ENCODE measurements around the gene POLR1E. TPM values are rescaled to one million over a fixed set of nuclear protein-coding genes. Genes with fewer than 3 reads are reported as not detected.

POLR1E gene
- total and polyA plus RNA-seq, 9 of the 15 experiments (the other 6 are each of a cell fraction or from before 2014, with no cell fraction given), result 18.9 to 102 (median 74.4) TPM

DNA sequence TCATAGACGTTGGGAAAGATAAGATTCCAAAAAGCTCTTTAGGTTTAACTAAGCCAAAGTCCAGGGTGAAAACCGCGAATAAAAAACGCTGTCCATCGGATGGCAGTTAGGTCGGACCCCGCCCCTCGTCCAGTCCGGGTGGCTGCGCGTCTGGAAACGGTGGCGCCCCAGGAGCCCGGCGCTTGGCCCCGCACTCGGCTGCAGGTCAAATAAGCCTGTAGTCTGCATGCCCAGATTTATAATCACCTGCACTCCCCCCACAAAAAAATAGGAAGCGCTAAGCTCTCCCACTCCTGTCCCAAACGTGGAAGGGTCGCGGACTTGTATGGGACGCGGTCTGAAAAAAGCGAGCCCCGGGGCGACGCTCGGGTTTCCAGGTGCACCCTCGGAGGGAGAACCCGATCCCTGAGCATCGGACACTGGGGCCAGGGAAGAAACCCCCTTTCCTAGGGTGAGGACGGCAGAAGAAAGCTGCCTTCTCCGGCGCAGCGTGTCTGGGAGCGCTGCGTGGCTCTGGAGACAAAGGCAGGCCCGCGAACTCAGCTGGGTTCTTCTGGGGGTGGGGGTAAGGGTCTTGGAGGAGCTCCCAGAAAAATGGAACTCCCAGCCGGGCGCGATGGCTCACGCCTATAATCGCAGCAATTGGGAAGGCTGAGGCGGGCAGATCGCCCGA, 19.6 kb upstream of the POLR1E start (continued):
- no peak for TF ChIP-seq CBX3 (IDR thresholded peaks at IDR 0.05; ENCODE audit: borderline replicate concordance in 1 of 2, low read length in 2 of 2)
- TF ChIP-seq DIDO1 (tag; IDR thresholded peaks at IDR 0.05; ENCODE audit: low read depth), result no peak
- no peak for TF ChIP-seq IFI16 (CRISPR knock-in tag; IDR thresholded peaks at IDR 0.05)
- TF ChIP-seq, protein P1, sequence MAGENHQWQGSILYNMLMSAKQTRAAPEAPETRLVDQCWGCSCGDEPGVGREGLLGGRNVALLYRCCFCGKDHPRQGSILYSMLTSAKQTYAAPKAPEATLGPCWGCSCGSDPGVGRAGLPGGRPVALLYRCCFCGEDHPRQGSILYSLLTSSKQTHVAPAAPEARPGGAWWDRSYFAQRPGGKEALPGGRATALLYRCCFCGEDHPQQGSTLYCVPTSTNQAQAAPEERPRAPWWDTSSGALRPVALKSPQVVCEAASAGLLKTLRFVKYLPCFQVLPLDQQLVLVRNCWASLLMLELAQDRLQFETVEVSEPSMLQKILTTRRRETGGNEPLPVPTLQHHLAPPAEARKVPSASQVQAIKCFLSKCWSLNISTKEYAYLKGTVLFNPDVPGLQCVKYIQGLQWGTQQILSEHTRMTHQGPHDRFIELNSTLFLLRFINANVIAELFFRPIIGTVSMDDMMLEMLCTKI (IDR thresholded peaks at IDR 0.05; ENCODE audit: partially characterized antibody), result no peak
- TF ChIP-seq SMAD4 (CRISPR knock-in tag; conservative IDR thresholded peaks at IDR 0.05), result peak; percentile 5; the same call in 1 of the 2 replicates
- no peak for TF ChIP-seq MCM5 (IDR thresholded peaks at IDR 0.05; ENCODE audit: low read depth)
- no peak for TF ChIP-seq RBM17 (IDR thresholded peaks at IDR 0.05; ENCODE audit: borderline replicate concordance, low read depth, low read length)
- TF ChIP-seq CREBBP (IDR thresholded peaks at IDR 0.05; ENCODE audit: low read depth, low read length), result no peak
- TF ChIP-seq SRSF1 (IDR thresholded peaks at IDR 0.05; ENCODE audit: low read depth, low read length), result 0 out of 2 replicates have a peak, but pooled peaks have one; percentile 43
- no peak for TF ChIP-seq CREB1 (IDR thresholded peaks at IDR 0.05)
- no peak for TF ChIP-seq CREB1 (CRISPR knock-in tag; IDR thresholded peaks at IDR 0.05)
- no peak for TF ChIP-seq PTTG1 (tag; IDR thresholded peaks at IDR 0.05; ENCODE audit: low read depth)
- TF ChIP-seq RHOXF2B (CRISPR knock-in tag; conservative IDR thresholded peaks at IDR 0.05), result no peak
- no peak for TF ChIP-seq ZNF146 (CRISPR knock-in tag; IDR thresholded peaks at IDR 0.05; ENCODE audit: unreplicated experiment)
- TF ChIP-seq GATAD2B (IDR thresholded peaks at IDR 0.05; ENCODE audit: borderline replicate concordance), result no peak
- TF ChIP-seq RNF2 (IDR thresholded peaks at IDR 0.05), result peak; percentile 67
- TF ChIP-seq, protein P2, sequence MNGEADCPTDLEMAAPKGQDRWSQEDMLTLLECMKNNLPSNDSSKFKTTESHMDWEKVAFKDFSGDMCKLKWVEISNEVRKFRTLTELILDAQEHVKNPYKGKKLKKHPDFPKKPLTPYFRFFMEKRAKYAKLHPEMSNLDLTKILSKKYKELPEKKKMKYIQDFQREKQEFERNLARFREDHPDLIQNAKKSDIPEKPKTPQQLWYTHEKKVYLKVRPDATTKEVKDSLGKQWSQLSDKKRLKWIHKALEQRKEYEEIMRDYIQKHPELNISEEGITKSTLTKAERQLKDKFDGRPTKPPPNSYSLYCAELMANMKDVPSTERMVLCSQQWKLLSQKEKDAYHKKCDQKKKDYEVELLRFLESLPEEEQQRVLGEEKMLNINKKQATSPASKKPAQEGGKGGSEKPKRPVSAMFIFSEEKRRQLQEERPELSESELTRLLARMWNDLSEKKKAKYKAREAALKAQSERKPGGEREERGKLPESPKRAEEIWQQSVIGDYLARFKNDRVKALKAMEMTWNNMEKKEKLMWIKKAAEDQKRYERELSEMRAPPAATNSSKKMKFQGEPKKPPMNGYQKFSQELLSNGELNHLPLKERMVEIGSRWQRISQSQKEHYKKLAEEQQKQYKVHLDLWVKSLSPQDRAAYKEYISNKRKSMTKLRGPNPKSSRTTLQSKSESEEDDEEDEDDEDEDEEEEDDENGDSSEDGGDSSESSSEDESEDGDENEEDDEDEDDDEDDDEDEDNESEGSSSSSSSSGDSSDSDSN (IDR thresholded peaks at IDR 0.05; ENCODE audit: borderline replicate concordance in 1 of 2, low read depth in 2 of 2, low read length in 2 of 2), result peak; percentile 35 to 62; a peak in 1 of 4 replicates
- no peak for TF ChIP-seq ASH1L (IDR thresholded peaks at IDR 0.05; ENCODE audit: borderline replicate concordance, low read depth, partially characterized antibody)
- TF ChIP-seq, protein P3, sequence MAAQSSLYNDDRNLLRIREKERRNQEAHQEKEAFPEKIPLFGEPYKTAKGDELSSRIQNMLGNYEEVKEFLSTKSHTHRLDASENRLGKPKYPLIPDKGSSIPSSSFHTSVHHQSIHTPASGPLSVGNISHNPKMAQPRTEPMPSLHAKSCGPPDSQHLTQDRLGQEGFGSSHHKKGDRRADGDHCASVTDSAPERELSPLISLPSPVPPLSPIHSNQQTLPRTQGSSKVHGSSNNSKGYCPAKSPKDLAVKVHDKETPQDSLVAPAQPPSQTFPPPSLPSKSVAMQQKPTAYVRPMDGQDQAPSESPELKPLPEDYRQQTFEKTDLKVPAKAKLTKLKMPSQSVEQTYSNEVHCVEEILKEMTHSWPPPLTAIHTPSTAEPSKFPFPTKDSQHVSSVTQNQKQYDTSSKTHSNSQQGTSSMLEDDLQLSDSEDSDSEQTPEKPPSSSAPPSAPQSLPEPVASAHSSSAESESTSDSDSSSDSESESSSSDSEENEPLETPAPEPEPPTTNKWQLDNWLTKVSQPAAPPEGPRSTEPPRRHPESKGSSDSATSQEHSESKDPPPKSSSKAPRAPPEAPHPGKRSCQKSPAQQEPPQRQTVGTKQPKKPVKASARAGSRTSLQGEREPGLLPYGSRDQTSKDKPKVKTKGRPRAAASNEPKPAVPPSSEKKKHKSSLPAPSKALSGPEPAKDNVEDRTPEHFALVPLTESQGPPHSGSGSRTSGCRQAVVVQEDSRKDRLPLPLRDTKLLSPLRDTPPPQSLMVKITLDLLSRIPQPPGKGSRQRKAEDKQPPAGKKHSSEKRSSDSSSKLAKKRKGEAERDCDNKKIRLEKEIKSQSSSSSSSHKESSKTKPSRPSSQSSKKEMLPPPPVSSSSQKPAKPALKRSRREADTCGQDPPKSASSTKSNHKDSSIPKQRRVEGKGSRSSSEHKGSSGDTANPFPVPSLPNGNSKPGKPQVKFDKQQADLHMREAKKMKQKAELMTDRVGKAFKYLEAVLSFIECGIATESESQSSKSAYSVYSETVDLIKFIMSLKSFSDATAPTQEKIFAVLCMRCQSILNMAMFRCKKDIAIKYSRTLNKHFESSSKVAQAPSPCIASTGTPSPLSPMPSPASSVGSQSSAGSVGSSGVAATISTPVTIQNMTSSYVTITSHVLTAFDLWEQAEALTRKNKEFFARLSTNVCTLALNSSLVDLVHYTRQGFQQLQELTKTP (IDR thresholded peaks at IDR 0.05; ENCODE audit: low read depth in 1 of 2, partially characterized antibody in 2 of 2), result no peak
- peak; percentile 63 for TF ChIP-seq CHD1 (IDR thresholded peaks at IDR 0.05; ENCODE audit: low read length)

Data from K562 (cell line).